Measurements from ENCODE around the gene MAPT.

The MAPT gene

GRCh38 chr17:45894022-45894784 is at the start of gene MAPT:
Gene MAPT, plus strand, starts transcription at chr17:45894554. Its CDS starts 67,784 bp downstream, at chr17:45962338.
- peak; percentile 99 for TF ChIP-seq CTCF (IDR thresholded peaks at IDR 0.05; ENCODE audit: unreplicated experiment in 3 of 3)
- Mint-ChIP-seq H3K4me3 (peak within 1 kb of the TSS; percentile 87 to 93 (median 92)), H3K27ac (peak within 1 kb of the TSS; percentile 38 to 77 (median 70)), H3K4me1 (peaks cover 19% of the 10 kb centered on the region), H3K27me3 (ENCODE audit: low read depth) (peaks cover 70% of the 10 kb centered on the region), H3K9me3 (no peaks in the 10 kb centered on the region), H3K36me3 (ENCODE audit: low read depth) (no peaks in the 10 kb centered on the region)

- no peaks in the 10 kb centered on the region for H3K4me1 Mint-ChIP-seq
These were observed 49.5 kb upstream of the MAPT start, which contains the start of gene SPPL2C for GRCh38 chr17:45844695-45845375. Gene SPPL2C, plus strand, starts transcription at chr17:45844881. Its CDS starts 26 bp downstream, at chr17:45844907.

GRCh38 chr17:45845376-45846185 is 48.8 kb upstream of the MAPT start:
- no peaks in the 10 kb centered on the region for H3K36me3 Mint-ChIP-seq (ENCODE audit: low read depth)
- no peak overlapping the region for H3K27ac Mint-ChIP-seq
- no peaks in the 10 kb centered on the region for H3K4me1 Mint-ChIP-seq
- no peak for TF ChIP-seq CTCF (IDR thresholded peaks at IDR 0.05; ENCODE audit: unreplicated experiment in 3 of 3)
- H3K4me3 Mint-ChIP-seq, result no peak overlapping the region
- H3K9me3 Mint-ChIP-seq, result no peaks in the 10 kb centered on the region
- peaks cover 14% of the 10 kb centered on the region for H3K27me3 Mint-ChIP-seq (ENCODE audit: low read depth)

More at GRCh38 chr17:45844695-45845375, 49.5 kb upstream of the MAPT start, which contains the start of gene SPPL2C:
- Mint-ChIP-seq H3K9me3 (no peaks in the 10 kb centered on the region), H3K4me3 (no peak within 1 kb of the TSS), H3K36me3 (ENCODE audit: low read depth) (no peaks in the 10 kb centered on the region), H3K27ac (no peak within 1 kb of the TSS), H3K27me3 (ENCODE audit: low read depth) (peaks cover 10% of the 10 kb centered on the region)
- TF ChIP-seq CTCF (IDR thresholded peaks at IDR 0.05; ENCODE audit: unreplicated experiment in 3 of 3), result no peak

DNA sequence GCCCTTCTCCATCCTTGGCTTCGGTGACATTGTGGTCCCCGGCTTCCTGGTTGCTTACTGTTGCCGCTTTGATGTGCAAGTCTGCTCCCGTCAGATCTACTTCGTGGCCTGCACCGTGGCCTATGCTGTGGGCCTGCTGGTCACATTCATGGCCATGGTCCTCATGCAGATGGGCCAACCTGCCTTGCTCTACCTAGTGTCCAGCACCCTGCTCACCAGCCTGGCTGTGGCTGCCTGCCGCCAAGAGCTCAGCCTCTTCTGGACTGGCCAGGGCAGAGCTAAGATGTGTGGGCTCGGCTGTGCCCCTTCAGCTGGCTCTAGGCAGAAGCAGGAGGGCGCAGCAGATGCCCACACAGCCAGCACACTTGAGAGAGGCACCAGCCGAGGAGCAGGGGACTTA is 48.1 kb upstream of the MAPT start:
- Mint-ChIP-seq H3K4me3 (no peak overlapping the region), H3K27me3 (ENCODE audit: low read depth) (peaks cover 20% of the 10 kb centered on the region), H3K4me1 (no peaks in the 10 kb centered on the region), H3K27ac (no peak overlapping the region), H3K36me3 (ENCODE audit: low read depth) (no peaks in the 10 kb centered on the region), H3K9me3 (no peaks in the 10 kb centered on the region)
- TF ChIP-seq CTCF (IDR thresholded peaks at IDR 0.05; ENCODE audit: unreplicated experiment in 3 of 3), result no peak

DNA sequence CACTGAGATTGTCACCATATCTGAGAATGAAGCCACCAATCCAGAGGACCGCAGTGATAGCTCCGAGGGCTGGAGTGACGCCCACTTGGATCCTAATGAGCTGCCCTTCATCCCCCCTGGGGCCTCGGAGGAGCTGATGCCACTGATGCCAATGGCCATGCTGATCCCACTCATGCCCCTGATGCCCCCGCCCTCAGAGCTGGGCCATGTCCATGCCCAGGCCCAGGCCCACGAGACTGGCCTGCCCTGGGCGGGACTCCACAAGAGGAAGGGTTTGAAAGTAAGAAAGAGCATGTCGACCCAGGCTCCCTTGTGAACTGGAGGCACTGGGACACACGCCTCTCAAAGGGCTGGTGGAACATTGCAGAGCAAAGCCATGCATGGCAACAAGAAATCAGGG is 47.7 kb upstream of the MAPT start:
- no peak overlapping the region for H3K27ac Mint-ChIP-seq
- H3K4me1 Mint-ChIP-seq, result no peaks in the 10 kb centered on the region
- no peak for TF ChIP-seq CTCF (IDR thresholded peaks at IDR 0.05; ENCODE audit: unreplicated experiment in 3 of 3)
- no peaks in the 10 kb centered on the region for H3K9me3 Mint-ChIP-seq
- H3K27me3 Mint-ChIP-seq (ENCODE audit: low read depth), result peaks cover 20% of the 10 kb centered on the region
- no peak overlapping the region for H3K4me3 Mint-ChIP-seq
- H3K36me3 Mint-ChIP-seq (ENCODE audit: low read depth), result no peaks in the 10 kb centered on the region
